GM19455 (cell line): ENCODE measurements around the gene SALL2.
"Not testable (repeated sequence)": the region's sequence is repeated elsewhere in the genome, so short reads cannot be mapped to it uniquely, and the experiment has no call there.

ENCODE experiments used
- ATAC-seq: cut with Tn5 transposase; IDR thresholded peaks from one replicate; pipeline ENCODE4 v1.9.1; 2021; ENCODE audit not compliant: unreplicated experiment

The SALL2 gene

DNA sequence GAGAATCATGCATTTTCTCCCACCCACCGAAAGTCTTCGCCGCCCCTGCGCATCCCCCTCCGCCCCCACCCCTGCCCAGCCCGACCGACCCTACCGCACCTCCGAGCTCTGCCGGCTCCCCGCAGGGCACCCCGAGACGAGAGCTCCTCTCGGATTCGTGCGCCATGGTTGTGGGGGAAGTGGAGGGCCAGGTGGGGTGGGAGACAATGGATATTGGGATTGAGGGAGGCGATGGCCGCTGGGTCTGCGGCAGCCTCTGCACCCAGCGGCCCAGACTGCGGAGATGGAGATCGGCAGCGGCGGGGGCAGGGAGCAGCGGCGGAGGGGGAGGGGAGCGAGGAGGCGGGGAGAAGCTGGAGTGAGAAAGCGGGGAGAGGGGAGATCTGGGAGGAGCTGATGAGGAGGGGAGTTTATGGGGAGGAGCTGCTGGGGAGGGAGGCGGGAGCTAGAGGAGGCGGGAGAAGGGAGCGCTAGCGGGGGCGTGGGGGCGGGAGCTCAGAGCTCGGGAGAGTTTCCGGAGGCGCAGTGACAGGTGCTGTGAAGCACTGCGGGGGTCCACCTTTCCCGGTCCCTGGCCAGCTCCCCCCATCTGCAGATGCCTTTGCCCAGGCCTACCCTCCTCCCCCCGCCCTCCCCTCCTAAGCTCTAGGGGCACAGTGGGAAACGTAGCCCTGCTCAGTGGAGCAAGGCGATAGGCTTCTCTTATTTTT is at the start of gene SALL2:
TSS of gene SALL2 (minus strand) at position 385 of the 710 bp plus-strand sequence. CDS start at position 166, 219 bp downstream.
- ATAC-seq, result no peak

DNA sequence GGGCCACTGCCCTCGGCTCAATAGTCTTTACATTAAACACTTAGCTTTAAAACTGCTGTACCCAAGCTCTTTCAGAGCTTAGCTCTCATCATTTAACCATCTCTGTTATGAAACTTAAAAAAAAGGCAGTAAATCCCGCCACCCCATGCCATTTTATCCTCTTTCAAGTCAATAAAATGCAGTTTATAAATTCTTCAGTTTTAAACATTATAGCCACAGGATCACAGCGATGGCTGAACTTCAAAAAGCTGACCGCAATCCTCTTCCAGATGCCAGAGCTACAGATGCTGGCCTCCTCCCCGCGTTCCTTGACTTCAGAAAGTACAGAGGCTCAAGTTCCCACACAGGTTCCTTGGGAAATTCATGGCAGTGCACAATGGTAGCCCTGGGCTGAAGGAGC is 49.5 kb upstream of the SALL2 start:
- no peak for ATAC-seq

DNA sequence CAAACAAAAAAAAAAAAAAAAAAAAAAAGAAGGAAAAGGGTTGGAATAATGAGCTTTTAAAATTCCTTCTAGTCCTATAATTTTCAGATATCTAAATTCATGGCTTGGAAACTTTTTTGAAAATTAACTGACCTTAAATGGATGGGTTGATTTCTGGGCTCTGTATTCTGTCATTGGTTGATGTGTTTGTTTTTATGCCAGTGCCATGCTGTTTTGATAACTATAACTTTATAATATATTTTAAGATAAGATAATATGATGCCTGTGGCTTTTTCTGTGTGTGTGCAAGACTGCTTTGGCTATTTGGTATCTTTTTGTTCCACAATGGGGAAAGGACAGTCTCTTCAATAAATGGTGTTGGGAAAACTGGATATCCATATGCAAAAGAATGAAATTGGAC is 46.5 kb upstream of the SALL2 start:
- no peak for ATAC-seq

DNA sequence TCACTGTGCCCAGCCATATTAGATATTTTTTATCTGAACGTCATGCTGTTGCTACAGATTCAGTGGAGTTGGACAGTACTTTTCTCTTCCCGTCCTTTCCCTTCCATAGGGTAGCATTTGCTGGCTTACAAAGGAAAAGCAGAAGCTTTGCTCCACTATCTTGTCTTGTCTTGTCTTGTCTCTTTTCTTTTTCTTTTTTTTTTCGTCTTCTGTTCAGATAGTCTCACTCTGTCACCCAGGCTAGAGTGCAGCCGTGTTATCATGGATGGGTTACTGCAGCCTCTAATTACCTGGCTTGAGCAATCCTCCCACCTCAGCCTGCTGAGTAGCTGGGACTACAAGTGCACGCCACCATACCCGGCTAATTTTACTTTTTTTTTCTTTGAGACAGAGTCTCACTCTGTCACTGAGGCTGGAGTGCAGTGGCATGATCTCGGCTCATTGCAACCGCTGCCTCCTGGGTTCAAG is 32.6 kb upstream of the SALL2 start:
- ATAC-seq, result no peak

DNA sequence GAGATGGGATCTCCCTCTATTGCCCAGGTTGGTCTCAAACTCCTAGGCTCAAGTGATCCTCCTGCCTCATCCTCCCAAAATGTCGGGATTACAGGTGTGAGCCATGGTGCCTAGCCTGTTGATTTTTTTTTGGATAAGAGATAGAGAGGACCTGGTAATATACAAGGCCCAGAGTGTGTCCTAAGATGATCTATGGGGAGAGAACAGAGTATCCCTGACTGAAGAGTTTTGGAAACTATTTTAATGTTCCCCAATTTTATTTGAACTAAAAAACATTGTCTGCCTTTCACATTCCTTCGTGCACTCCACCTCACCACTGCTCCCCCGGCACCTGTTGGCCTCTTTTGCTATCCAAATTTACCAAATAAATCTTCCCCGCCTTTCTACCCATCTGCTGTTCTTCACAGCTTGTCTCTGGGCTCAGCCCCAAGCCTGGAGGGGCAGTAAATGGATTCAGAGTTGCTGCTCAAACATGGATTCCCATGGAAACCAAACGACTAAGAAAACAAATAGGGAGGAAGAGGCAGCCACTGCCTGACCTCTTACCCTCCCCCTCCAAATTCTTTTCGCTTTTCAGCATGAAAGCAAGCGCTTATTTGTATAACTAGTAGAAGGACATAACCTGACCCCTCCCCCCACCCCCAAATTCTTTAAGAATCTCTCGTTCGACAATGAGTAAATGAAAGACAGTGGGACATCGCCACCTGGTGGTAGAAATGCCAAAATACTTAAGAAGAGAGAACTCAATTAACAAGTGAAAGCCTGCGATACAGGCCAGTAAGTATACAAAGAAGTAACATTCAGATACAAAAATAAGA is 31.1 kb upstream of the SALL2 start:
- no peak for ATAC-seq

DNA sequence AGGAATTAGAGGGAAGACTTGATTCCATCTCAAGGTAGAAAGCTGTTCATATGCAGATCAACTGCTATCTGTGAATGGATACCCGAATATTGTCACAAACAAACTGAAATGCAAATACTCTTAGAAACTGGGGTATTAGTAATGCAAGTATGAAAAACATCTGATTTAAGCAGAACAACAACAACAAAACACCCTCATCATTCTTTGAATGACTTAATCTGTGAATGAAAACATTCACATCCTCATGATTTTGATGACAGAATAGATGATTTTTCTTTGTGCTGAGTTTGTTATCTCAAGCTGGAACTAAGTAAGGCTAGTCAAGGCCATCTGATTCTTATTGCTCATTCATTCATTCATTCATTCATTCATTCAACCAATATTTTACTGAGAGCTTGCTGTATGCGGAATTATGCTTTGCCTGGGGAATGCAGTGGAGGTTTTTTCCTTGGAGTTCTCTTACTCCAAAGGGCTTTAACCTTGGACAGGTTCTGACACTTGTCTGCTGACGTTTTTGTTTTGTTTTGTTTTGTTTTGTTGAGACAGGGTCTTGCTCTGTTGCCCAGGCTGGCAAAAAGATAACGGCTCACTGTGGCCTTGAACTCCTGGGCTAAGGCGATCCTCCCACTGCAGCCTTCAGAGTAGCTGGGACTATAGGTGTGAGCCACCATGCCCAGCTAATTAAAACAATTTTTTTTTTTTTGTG is 30.4 kb upstream of the SALL2 start:
- ATAC-seq, result no peak

DNA sequence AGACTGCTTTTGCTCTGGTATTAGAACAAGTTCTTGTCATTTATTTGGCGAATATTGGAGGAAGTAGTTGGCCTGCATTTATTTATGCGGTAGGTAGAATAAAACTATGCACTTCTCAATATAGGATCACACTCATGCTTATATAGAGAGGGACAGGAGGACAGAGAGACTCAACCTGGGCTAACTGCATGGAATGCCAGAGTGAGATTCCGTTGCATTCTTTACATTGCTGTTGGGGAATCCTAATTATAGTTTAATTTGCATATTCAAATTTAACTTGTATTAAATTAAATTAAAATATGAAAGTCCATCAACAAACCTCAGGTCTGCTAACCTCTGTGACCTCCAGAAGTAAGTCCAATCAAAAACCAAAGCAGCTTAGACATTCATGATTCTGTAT is 27.1 kb upstream of the SALL2 start:
- ATAC-seq, result no peak

DNA sequence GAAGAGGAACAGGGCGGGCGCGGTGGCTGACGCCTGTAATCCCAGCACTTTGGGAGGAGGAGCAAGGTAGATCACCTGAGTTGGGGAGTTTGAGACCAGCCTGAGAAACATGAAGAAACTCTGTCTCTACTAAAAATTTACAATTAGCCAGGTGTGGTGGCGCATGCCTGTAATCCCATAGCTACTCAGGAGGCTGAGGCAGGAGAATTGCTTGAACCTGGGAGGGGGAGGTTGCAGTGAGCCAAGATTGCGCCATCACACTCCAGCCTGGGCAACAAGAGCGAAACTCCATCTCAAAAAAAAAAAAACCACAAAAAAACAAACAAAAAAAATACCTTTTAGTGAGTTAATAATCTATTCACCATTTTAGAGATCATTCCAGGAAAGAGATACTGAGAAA is 18.4 kb upstream of the SALL2 start:
- ATAC-seq, result not testable (repeated sequence)

DNA sequence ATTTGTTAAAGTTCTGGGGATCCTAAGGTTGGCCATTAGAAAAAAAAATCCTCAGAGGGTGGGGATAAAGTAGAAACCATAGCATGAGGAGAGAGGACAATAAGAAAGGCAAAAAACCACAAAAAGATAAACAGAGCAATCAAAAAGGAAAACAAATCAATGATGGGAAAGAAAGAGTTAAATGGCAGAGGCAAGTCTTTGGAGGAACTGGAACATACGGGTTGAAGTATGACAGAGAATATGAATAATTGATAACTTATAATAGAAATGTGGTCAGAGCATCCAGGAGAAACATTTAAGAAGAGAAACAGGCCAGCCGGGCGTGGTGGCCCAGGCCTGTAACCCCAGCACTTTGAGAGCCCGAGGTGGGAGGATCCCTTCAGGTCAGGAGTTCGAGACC is 17.8 kb upstream of the SALL2 start:
- ATAC-seq, result no peak

DNA sequence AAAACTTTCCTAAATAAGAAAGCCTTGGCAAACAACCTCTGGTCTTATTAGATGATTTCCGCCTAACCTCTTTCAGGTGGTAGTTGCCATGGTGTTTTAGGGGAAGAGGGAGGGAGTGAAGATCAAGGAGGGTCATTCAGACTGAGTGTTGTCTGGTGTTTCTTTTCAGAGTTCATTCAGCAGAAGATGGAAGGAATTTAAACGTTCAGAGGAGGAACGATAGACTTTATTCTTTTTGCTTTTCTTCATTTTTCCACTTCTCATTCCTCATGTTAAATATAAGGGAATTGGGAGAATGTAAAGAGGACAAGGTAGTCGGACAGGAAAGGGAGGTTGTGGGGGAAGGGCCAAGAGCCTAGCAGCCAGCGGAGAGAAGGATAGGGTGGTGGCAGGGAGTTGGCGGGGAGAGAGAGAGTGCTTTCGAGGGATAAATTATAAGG is 17.4 kb upstream of the SALL2 start:
- ATAC-seq, result no peak

DNA sequence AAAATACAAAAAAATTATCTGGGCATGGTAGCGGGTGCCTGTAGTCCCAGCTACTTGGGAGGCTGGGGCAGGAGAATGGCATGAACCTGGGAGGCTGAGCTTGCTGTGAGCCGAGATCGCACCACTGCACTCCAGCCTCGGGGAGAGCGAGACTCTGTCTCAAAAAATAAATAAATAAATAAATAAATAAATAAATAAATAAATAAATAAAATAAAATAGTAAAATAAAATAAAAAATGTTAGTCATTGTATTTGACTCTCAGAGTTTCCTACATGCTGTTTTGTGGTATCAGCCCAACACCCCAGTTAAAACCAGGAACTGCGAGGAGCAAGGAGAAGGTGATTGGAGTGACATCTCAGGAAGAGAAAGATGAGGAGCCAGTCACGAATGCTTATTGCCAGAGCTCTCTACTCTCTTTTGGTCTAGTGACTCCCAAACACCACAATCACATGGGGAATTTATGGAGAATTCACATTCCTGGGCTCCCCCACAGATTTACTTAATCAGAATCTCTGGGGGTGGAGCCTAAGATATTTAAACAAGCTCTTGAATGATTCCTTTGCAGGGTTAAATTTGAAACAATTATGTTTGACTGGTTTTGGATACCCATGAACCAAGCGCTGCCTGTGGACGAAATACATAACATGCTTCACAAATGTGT is 15.4 kb upstream of the SALL2 start:
- ATAC-seq, result no peak

DNA sequence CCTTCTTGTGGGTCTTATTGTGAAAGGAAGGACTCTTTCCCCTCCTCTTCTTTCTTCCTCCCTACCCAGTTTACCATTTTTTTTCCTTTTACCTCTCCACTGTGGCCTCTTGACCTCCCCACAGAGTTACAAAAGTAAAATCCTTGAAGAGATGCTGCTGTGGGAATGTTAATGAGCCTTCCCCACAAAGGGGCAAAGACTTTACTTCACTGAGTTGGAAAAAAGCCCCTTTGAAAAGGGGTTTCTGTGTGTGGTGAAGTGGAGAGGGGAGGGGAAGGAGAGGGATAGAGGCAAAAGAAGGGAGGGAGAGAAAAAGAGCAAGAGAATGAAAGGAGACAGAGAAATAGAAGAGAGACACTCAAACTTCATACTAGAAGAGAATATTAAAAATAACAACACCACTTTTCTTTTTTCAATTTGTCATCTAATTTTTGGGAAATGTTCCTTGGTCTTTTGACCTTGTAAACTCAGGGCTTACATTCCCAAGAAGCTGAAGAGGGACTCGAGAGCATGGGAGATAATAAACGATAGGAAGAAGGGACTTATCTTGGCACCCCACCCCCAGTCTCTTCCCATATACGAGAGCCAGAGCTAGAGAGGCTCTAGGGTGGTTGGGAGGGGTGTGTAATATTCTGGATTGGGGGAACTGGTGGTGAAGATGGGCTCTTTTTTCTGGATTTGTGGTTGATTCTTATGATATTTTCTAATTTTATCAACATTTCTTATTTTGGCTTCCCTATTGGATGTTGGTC is 13.2 kb upstream of the SALL2 start:
- ATAC-seq, result no peak

DNA sequence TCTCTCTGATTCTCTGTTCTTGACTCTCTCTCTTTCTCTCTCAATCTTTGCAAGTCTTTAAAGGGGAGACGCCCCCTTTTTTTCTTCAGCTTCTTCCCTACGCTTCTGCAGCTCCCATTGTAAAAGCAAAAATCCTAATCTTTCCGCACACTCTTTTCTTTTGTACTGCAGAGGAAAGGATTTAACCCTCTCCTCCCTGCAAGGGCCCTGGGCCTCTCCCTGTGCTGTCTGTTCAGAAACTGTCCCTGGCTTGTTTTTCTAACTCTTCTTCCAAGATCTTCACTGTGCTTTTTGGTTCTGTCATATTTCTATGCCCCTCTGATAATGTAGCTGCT is 10.9 kb upstream of the SALL2 start:
- no peak for ATAC-seq

DNA sequence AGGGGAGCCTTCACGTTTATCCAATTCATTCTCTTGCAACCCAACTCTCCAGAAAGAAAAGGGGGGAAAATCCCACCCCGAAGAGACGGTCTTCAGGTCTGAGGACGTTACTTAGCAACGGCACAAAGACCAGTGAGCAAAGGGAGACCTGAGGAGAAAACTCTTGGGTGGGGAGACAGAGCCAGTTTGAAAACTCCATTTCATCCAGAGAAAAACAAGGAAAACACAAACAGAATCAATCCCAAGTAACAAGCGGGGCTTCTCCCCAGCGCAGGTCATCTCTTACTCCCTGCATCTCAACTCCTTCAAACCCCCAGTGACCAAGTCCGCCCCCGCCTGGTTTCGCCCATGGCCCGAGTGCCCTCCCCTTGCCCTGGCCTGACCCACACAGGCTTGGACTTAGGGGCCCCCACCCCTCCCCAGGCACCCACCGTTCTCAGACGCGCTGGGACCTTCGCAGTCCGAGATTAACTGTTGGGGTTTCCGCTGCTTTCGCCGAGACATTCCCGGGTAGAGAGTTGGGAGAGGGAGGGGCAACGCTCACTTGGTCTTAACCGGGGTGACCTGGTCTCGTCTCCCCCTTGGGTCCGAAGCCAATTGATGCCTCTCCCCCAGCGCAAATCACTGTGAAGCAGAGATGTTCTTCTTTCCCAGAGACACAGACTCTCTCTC is 10.4 kb upstream of the SALL2 start:
- no peak for ATAC-seq

DNA sequence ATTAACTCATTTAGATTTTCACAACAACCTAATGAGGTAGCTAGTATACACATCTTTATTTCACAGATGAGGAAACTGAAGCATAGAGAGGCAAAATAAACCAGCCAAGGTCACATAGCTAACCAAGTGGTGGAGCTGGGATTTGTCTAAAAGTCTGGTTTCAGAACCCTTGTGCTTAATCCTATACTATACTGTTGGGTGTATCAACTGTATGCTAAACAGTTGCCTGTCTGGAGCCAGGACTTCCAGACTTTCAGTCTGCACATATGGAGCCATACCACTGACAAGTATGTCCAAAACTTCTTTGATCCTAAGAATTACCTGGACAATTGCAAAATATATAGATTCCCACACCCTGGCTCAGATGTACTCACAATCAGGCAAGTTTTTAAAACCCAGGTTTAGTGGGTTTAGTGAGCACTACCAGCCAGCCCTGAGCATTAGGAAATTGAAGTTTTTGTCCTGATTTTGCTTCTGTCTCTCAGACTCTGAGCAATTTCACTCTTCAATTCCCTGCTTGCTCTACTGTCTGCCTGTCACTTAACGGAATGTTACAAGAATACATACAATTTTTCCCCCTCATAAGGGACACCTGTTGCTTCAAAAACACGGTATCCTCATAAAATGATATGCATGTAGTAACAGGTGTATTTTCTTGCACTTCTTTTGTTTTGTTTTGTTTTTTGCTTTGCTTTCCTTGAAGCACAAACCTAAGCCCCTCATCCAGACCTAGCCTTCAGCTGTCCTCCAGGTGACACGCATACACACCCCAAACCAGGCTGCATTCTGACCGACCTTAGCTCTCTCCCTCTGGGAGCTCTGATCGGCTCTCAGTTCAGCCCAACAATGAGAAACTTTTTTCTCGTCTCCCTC is 9.6 kb upstream of the SALL2 start:
- no peak for ATAC-seq

DNA sequence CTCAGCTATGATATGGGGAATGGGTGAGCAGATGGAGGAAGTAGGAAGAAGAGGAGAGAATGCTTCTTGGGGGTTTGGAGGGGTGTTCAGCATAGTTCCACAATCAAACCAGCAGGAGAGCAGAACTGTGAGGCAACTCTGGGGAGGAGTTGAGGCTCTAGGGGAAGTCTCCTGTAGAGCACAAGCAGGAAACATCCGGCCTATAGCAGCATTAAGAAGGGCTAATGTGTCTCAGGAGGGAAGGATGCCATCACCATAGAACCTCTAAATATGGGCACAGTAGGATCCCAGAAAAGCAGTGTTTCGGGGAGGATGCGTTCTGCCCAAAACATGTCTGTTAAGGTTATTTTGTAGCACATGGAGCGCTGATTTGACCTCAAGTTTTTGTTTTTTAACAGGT is 8.4 kb upstream of the SALL2 start:
- no peak for ATAC-seq

DNA sequence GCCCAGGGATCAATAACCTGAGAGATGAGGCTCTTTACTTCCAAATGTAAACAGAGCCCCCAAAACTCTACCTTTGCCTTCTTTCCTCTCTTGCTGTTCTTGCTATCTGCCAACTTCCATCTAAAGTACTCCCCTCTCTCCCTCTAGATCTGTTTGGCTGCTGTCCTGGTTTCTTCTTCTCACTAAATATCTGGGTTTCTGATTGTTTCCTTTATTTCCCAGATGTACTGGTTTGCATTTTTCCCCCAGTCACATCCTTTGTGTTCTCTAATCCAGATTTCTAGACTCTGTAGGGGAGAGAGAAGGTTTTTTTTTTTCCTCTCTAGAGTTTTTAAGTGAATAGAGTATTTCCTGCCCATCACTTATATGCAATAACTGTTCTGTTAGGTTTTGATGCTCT is 7.1 kb upstream of the SALL2 start:
- no peak for ATAC-seq

DNA sequence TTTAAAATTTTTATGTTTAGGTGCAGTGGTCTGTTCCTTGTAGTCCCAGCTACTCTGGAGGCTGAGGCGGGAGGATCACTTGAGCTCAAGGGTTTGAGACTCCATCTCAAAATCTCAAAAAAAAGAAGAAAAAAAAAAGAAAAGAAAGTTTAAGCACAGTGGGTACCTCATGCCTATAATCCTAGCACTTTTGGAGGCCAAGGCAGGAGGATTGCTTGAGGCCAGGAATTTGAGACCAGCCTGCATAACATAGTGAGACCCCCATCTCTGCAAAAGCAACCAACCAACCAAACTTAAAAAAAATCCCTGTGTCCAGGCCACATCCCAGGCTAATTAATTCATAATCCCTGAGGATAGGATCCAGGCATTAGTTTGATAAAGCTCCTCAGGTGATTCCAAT is 3.4 kb upstream of the SALL2 start:
- ATAC-seq, result no peak
